ENCODE data around the gene SLC25A44.

The SLC25A44 gene

GRCh38 chr1:156241926-156242325 lies 48.0 kb downstream of the SLC25A44 start, which contains the start of gene BGLAP:
TSS of gene BGLAP (plus strand) at chr1:156242184. CDS start at chr1:156242232, 48 bp downstream.
- no peak for DNase-seq (ENCODE audit: low read depth)

GRCh38 chr1:156242738-156243137 lies 48.8 kb downstream of the SLC25A44 start:
- DNase-seq (ENCODE audit: low read depth), result no peak

DNA sequence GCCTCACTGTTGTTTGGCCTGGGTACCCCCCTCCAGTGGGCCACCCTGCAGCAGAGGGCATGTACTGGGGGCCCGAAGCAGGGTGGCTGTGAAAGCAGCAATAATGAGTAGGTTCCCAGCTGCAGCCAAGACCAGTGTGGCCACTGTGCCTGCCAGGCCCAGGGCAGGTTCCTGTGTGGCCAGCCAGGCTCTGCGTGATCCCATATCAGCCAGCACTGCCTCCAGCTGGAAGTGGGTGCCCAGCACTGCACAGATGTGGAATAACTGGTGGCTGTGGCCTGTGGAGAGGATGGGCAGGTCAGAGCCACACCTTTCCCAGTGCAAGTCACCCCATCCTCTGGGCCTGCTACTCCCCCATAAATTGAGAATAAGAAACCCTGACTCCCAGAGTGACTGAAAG lies 50.2 kb downstream of the SLC25A44 start:
- DNase-seq (ENCODE audit: low read depth), result no peak

DNA sequence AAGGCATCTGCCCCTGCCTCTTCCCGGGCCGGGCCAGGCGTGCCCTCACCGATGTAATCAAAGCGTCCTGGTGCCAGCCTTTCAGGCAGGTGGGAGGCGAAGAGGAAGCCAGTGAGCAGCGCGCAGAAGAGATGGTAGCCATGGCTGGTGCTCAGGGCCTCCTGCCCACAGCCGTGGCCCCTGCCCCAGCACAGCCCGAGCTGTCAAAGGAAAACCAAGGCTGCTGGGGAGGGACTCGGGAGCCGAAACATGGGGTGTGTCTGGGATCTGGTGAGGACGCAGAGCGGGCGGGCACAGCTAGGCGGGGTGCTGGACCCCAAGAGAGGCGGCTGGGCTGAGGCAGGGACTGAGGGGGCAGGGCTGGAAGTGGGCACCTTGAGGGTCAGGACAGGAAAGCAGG lies 50.8 kb downstream of the SLC25A44 start:
- DNase-seq (ENCODE audit: low read depth), result no peak

GRCh38 chr1:156245451-156246232 lies 51.7 kb downstream of the SLC25A44 start:
- DNase-seq (ENCODE audit: low read depth), result no peak

- DNase-seq (ENCODE audit: low read depth), result no peak
Measured at GRCh38 chr1:156246241-156246780, 52.4 kb downstream of the SLC25A44 start.

DNA sequence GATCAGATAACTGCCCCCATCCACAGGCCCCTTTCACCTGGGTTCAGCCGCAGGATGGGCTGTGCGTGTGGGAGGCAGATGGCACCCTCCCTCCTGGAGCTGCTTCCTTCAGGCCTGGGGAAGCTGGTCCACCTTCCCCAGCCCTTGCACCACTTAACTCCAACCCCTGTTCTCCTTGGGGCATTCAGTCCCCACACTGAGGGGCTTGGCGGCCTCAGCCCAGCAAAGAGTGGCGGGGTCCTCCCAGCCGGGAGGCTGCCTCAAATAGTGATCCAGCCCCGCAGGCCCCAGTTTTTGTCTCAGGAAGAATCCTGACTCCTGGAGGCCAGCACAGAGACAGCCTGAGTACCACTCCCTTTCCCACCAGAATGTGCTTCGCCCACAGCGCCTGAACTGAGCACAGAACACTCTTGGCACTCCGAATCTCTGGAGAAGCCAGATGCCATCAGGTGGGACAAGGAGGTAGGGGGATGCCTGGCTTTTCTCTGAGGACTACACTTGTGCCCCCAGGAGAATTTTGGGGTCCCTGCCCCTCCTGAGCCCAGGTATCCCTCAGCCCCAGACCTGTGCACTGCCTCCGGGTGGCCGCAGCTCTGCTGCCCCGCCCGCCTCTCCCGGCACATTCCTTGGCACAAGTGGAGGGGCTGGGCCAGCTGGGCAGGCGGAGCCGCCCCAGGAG lies 53.0 kb downstream of the SLC25A44 start:
- DNase-seq (ENCODE audit: low read depth), result no peak

- DNase-seq (ENCODE audit: low read depth), result no peak
Measured at GRCh38 chr1:156247460-156248322, 53.8 kb downstream of the SLC25A44 start, which contains the start of gene PAQR6. TSS of gene PAQR6 (minus strand) at chr1:156248056. CDS start at chr1:156246731, 1,325 bp downstream.

- DNase-seq (ENCODE audit: low read depth), result no peak
Measured at GRCh38 chr1:156248323-156248683, 54.4 kb downstream of the SLC25A44 start.

DNA sequence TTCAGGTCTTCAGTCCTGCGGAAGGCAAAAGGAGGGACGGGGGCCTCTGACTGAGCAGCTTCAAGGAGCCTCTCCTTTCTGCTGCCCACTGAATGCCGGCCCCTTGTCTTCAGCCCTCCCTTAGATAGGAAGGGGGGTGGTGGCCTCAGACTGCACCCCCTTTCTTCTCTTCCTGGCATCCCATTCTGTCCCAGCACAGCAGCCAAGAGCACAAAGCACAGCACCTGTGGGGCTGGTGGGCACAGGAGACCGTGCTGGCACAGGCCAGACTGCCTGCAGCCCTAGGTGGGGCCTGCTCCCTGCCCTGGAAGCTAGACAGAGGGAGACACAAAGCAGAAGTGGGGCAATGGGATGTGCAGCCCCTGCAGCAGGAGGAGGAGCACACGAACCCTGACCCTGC lies 55.7 kb downstream of the SLC25A44 start:
- DNase-seq (ENCODE audit: low read depth), result no peak

DNA sequence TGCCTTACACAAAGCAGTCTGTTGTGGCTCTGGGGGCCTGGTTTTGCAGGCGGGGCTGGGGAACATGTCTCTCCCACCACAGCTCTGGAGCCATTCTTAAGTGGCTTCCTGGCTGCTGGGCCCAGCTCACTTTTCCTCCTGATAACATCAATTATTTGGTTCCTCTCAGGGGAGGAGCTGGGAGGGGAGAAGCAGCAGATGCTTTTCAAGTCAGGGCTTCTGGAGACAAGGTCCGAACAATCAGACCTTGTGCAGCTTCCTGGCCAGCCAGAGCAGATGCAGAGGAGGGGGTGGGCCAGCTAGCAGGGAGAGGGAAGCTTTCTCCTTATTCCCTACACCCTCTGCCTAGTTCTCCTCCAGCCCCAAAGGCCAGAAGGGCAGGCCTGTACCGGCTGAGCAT lies 57.6 kb downstream of the SLC25A44 start:
- DNase-seq (ENCODE audit: low read depth), result no peak

DNA sequence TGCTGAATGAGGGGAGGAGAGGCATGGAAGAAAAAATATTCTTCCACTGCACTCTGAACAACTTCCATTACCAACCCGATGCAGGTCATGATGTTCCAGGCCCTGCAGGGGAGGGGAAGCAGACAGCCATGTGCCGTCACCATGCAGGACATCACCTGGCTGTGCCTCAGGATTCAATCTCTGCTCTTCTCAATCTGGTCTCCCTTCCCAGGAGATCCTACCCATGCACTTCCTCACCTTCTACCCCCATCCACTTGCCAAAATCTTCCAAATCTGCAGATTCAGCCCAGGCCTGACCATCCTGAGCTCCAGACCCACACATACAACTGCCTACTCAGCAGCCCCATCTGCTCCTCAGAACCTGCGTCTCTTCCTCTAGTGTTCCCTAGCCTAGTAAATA lies 59.7 kb downstream of the SLC25A44 start:
- DNase-seq (ENCODE audit: low read depth), result no peak

DNA sequence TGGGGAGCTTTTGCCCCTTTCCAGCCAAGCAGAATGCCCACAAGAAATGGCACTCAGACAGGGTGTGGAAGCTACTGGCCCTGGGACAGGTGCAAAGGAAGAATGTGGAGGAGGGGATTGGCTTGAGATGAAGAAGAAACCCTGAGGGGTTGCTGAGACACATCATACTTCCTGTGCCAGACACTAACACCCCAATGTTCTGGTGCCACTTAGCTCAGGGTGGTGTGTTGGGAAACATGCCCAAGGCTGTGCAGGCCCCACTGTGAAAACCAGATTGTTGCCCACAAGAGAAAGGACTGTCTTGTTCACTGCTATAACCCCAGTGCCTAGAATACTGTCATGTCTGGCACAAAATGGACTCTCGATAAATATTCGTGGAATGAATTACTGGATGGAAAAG lies 63.8 kb downstream of the SLC25A44 start:
- DNase-seq (ENCODE audit: low read depth), result no peak

DNA sequence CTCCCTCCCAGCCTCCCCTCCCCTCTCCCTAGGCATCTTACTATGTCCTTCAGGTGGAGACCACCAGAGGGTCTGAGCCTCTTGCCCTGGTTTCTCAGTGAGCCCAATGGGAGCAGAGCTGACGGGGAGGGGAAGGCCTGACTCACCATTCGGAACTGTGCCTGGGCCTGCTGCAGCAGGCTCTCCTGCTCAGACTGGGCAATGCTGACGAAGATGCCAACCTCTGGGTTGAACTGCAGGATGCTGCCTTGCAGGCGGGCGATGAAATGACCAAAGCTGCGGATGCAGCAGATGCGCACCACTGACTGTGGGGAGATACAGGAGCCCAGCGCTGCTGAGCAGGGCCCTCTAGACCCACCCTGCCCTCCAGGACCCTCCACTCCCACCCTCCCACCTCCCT lies 65.0 kb downstream of the SLC25A44 start:
- no peak for DNase-seq (ENCODE audit: low read depth)

DNA sequence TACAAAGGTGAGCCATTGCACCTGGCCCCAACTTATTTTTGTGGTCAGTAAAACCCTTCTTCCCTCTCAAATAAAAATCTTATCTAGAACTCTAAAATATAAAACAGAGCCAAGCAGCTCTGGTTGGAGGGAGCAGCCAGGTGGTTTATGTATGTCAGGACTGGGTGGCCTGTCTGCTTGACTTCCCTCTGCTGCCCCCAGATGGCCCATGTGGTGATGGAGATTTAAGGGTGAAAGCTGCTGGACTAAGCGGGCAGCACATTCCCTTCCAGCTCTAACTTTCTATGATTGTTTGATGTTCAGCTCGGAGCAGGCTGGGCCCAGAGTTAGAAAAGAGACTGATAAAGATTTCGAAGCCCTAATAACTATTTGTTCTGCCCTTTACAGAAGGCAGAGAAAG lies 65.9 kb downstream of the SLC25A44 start:
- no peak for DNase-seq (ENCODE audit: low read depth)

DNA sequence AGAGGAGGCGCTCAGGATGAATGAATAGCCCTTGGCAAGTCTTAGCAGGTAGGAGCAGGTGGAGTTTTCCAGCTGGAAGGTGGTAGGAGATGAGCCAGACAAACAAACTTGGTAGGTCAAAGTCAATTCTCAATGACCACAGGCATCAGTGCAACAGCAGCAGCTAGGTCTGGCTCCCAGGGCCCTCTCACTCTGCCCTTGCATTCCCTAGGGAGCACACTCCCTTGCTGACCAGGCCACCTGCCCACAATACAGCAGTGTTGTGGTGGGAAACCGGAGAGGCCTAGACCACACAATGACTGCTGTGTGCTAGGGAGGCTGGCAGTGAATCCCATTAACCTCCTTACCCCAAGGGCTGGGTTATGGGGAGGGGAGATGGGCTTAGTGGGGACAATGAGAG lies 67.0 kb downstream of the SLC25A44 start:
- DNase-seq (ENCODE audit: low read depth), result no peak
